HG02571 (cell line): ENCODE results near the gene ECSIT.

ENCODE experiments used
- ATAC-seq: cut with Tn5 transposase; IDR thresholded peaks from one replicate; pipeline ENCODE4 v1.9.1; 2021; ENCODE audit warnings: mild to moderate bottlenecking, moderate library complexity; ENCODE audit not compliant: unreplicated experiment

Gene ECSIT

GRCh38 chr19:11550265-11550664, 21.3 kb upstream of the ECSIT start:
- no peak for ATAC-seq

GRCh38 chr19:11549386-11549953, 20.5 kb upstream of the ECSIT start:
- ATAC-seq, result no peak

- no peak for ATAC-seq
These were observed 19.2 kb upstream of the ECSIT start for GRCh38 chr19:11547929-11548700.

- ATAC-seq, result no peak
These were observed 12.3 kb upstream of the ECSIT start for GRCh38 chr19:11541238-11541637.

- no peak for ATAC-seq
These were observed 11.7 kb upstream of the ECSIT start for GRCh38 chr19:11540645-11541044.

- no peak for ATAC-seq
These were observed 10.8 kb upstream of the ECSIT start for GRCh38 chr19:11539495-11540365.

- ATAC-seq, result no peak
These were observed 9.5 kb upstream of the ECSIT start, which contains the start of gene CNN1 for GRCh38 chr19:11538232-11539036. CNN1 (plus strand) TSS chr19:11538851; CDS start chr19:11538928, 77 bp downstream.

GRCh38 chr19:11535792-11536595, 7.1 kb upstream of the ECSIT start:
- no peak for ATAC-seq

- ATAC-seq, result no peak
These were observed 6.0 kb upstream of the ECSIT start for GRCh38 chr19:11534948-11535347.

- ATAC-seq, result no peak
These were observed 5.6 kb upstream of the ECSIT start for GRCh38 chr19:11534538-11534937.

GRCh38 chr19:11530432-11530831, 1.5 kb upstream of the ECSIT start:
- ATAC-seq, result no peak

- ATAC-seq, result no peak
These were observed 9.8 kb downstream of the ECSIT start for GRCh38 chr19:11519138-11519537.

- ATAC-seq, result no peak
These were observed 15.0 kb downstream of the ECSIT start for GRCh38 chr19:11513946-11514345.

- ATAC-seq, result no peak
These were observed 18.5 kb downstream of the ECSIT start for GRCh38 chr19:11510444-11510843.

GRCh38 chr19:11507370-11508078, 21.4 kb downstream of the ECSIT start:
- no peak for ATAC-seq

GRCh38 chr19:11506967-11507366, 22.0 kb downstream of the ECSIT start:
- no peak for ATAC-seq

GRCh38 chr19:11506101-11506555, 22.8 kb downstream of the ECSIT start:
- peak; percentile 23 for ATAC-seq

- ATAC-seq, result peak; percentile 60
These were observed 23.3 kb downstream of the ECSIT start, which contains the start of gene ZNF653 for GRCh38 chr19:11505504-11506100. ZNF653 (minus strand) TSS chr19:11505839; CDS start chr19:11505786, 53 bp downstream.
